ENCODE data around the gene FEV.
A peak's percentile ranks its signal among the peaks of the same experiment; 100 is the strongest.

The FEV gene

GRCh38 chr2:218985021-218985324 is at the start of gene FEV:
Gene FEV, minus strand, starts transcription at chr2:218985184. Its CDS starts 109 bp downstream, at chr2:218985075.
- TF ChIP-seq POLR2A (IDR thresholded peaks at IDR 0.05; ENCODE audit: low read length) = no peak
- no peak for TF ChIP-seq GATA1 (IDR thresholded peaks at IDR 0.05; ENCODE audit: low read depth, low read length)
- no peak for DNase-seq

GRCh38 chr2:219032051-219032745 is 47.2 kb upstream of the FEV start:
- no peak for DNase-seq
- TF ChIP-seq POLR2A (IDR thresholded peaks at IDR 0.05; ENCODE audit: low read length) = no peak
- no peak for TF ChIP-seq GATA1 (IDR thresholded peaks at IDR 0.05; ENCODE audit: low read depth, low read length)

GRCh38 chr2:219031005-219031738 is 46.2 kb upstream of the FEV start:
- DNase-seq = no peak
- TF ChIP-seq POLR2A (IDR thresholded peaks at IDR 0.05; ENCODE audit: low read length) (no peak), GATA1 (IDR thresholded peaks at IDR 0.05; ENCODE audit: low read depth, low read length) (no peak)

GRCh38 chr2:219030177-219030940 is 45.4 kb upstream of the FEV start:
- DNase-seq = no peak
- TF ChIP-seq POLR2A (IDR thresholded peaks at IDR 0.05; ENCODE audit: low read length) = no peak
- no peak for TF ChIP-seq GATA1 (IDR thresholded peaks at IDR 0.05; ENCODE audit: low read depth, low read length)

- peak; percentile 72 to 88 for DNase-seq
- no peak for TF ChIP-seq GATA1 (IDR thresholded peaks at IDR 0.05; ENCODE audit: low read depth, low read length)
- TF ChIP-seq POLR2A (IDR thresholded peaks at IDR 0.05; ENCODE audit: low read length) = no peak
These were observed 44.8 kb upstream of the FEV start for GRCh38 chr2:219029829-219030165.

- no peak for DNase-seq
- TF ChIP-seq GATA1 (IDR thresholded peaks at IDR 0.05; ENCODE audit: low read depth, low read length) = no peak
- no peak for TF ChIP-seq POLR2A (IDR thresholded peaks at IDR 0.05; ENCODE audit: low read length)
These were observed 44.2 kb upstream of the FEV start for GRCh38 chr2:219028996-219029828.

GRCh38 chr2:219028141-219028540 is 43.2 kb upstream of the FEV start:
- TF ChIP-seq GATA1 (IDR thresholded peaks at IDR 0.05; ENCODE audit: low read depth, low read length) (no peak), POLR2A (IDR thresholded peaks at IDR 0.05; ENCODE audit: low read length) (no peak)
- no peak for DNase-seq

- DNase-seq = no peak
- no peak for TF ChIP-seq GATA1 (IDR thresholded peaks at IDR 0.05; ENCODE audit: low read depth, low read length)
- no peak for TF ChIP-seq POLR2A (IDR thresholded peaks at IDR 0.05; ENCODE audit: low read length)
These were observed 42.6 kb upstream of the FEV start for GRCh38 chr2:219027511-219028055.

GRCh38 chr2:219026946-219027345 is 42.0 kb upstream of the FEV start:
- no peak for DNase-seq
- TF ChIP-seq POLR2A (IDR thresholded peaks at IDR 0.05; ENCODE audit: low read length) (no peak), GATA1 (IDR thresholded peaks at IDR 0.05; ENCODE audit: low read depth, low read length) (no peak)

- TF ChIP-seq POLR2A (IDR thresholded peaks at IDR 0.05; ENCODE audit: low read length) (no peak), GATA1 (IDR thresholded peaks at IDR 0.05; ENCODE audit: low read depth, low read length) (no peak)
- DNase-seq = no peak
These were observed 40.9 kb upstream of the FEV start for GRCh38 chr2:219025637-219026585.

- no peak for TF ChIP-seq GATA1 (IDR thresholded peaks at IDR 0.05; ENCODE audit: low read depth, low read length)
- no peak for TF ChIP-seq POLR2A (IDR thresholded peaks at IDR 0.05; ENCODE audit: low read length)
- no peak for DNase-seq
These were observed 39.1 kb upstream of the FEV start for GRCh38 chr2:219024059-219024458.

- TF ChIP-seq POLR2A (IDR thresholded peaks at IDR 0.05; ENCODE audit: low read length) (no peak), GATA1 (IDR thresholded peaks at IDR 0.05; ENCODE audit: low read depth, low read length) (no peak)
- no peak for DNase-seq
These were observed 38.1 kb upstream of the FEV start for GRCh38 chr2:219023045-219023605.

Measured in erythroblast (primary cell).